ENCODE results near the gene POTEJ.
"Not testable (repeated sequence)": the region's sequence is repeated elsewhere in the genome, so short reads cannot be mapped to it uniquely, and the experiment has no call there.

POTEJ gene

GRCh38 chr2:130608276-130609001 is 2.8 kb upstream of the POTEJ start:
- not testable (repeated sequence) for DNase-seq

DNA sequence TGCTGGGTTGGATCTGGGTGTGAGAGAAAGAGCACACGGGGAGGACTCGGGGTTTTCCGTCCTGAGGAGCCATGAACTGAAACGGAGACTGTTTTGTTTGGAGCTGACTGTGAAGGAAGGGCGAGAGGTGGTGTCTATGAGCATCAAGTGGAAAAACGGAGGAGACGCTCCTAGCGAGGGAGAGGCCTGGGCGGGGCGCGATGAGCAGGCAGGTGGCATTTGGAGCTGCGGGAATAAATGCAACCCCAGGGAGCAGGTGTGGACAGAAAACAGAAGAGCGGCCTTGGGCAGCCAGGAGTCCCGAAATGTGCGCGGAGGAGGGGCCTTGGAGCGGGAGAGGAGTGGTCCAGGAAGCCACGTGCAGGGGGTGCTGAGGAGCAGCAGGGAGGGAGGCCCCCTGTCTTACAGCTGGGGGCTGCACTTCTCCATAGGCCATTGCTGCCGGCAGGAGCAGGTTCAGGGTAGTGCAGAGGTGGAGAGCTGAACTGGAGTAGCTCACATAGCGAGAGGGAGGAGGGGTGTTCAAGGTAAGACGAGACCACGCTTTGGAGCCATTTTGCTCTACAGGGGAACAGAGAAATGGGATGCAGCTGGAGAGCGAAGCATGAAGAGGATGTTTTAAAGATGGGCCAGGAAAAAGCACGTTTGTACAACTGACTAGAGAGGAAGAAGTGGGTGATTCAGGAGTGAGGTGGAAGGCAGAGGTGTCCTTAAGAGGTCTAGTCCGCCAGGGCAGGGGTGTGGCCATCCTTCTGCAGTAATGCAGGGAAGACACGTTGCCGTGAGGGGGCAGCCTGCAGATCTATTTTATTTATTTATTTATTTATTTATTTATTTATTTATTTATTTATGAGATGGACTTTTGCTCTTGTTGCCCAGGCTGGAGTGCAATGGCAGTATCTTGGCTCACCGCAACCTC is 2.0 kb upstream of the POTEJ start:
- not testable (repeated sequence) for DNase-seq

DNA sequence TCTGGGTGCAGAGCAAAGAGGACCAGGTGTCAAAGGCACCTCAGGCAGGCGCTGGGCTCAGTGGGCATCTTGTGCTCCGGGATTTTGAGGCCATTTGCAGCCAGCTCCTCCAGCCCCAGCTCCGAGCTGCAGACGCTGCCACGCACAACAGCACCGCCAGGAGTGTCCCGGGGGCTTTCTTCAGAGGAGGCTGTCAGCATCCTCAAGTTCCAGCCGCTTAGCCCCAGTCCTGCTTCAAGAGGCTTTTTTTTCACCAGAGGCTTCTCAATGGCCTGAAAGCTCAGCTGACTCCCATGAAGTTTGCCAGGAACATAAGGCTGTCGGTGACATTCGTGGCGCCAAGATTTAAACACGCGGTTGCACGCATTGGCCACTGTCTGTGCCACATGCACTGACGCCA is 754 bp upstream of the POTEJ start:
- not testable (repeated sequence) for DNase-seq

- not testable (repeated sequence) for DNase-seq
These were observed 17.7 kb downstream of the POTEJ start for GRCh38 chr2:130628784-130629475.

DNA sequence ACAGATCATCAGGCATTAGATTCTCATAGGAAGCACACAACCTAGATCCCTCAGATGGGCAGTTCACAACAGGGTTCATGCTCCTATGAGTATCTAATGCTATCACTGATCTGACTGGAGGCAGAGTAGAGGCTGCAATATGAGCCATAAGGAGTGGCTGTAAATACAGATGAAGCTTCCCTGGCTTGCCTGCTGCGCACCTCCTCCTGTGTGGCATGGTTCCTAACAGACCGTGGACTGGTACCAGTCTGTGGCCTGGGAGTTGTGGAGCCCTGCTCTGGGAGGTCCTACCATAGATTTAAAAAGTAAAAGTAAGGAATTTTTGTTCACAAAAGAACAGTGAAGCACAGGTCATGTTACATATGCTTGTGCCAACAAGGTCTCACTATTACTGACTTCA is 27.7 kb downstream of the POTEJ start:
- not testable (repeated sequence) for DNase-seq

- not testable (repeated sequence) for DNase-seq
These were observed 30.4 kb downstream of the POTEJ start for GRCh38 chr2:130641688-130642087.

DNA sequence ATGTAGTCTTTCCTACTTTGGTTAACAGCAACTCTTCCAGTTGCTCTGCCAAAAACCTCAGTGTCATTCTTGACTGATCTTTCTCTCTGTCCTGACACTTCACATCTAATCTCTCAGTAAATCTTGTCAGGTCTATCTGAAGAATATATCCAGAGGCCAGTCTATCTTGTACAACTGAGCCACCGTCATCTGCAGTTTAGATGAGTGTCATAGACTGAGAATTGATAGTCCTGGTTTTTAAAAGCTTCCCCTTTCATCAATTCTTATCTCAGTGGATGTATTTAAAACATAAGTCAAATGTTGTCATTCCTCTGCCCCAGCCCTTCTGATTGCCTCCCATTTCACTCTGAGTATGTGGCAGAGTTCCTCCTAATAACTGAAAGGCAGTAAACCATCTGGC is 38.0 kb downstream of the POTEJ start:
- not testable (repeated sequence) for DNase-seq

DNA sequence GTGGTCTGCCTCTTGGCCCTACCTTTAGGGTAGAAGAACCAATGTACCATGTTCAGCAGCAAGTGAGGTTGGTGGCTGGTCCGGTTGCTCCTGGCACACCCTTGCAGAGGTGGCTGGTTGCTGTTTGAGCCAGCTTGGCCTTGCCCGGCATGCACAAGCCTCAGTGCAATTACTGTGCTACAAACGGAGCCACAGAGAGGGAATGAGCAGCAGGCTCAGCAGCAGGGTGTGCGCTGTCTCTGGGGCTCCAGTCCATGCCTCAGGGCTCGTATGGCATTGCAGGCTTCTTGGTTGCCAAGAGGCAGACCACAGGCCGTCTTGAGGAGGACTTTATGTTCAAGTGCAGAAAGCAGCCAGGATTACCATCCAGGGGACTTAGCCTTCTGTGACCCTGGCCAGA is 53.3 kb downstream of the POTEJ start:
- DNase-seq, result not testable (repeated sequence)

DNA sequence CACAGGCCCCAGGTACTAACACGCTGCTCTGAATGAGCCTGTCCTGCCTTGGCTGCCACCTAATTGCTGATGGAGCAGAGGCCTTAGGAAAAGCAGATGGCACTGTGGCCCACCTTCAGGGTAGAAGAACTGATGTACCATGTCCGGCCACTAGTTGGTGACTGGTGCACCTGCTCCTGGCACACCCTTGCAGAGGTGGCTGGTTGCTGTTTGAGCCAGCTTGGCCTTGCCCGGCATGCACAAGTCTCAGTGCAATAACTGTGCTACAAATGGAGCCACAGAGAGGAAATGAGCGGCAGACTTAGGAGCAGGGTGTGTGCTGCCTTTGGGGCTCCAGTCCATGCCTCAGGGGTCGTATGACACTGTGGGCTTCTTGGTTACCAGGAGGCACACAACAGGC is 54.4 kb downstream of the POTEJ start:
- DNase-seq, result not testable (repeated sequence)

GRCh38 chr2:130667516-130667915 is 56.3 kb downstream of the POTEJ start:
- not testable (repeated sequence) for DNase-seq

DNA sequence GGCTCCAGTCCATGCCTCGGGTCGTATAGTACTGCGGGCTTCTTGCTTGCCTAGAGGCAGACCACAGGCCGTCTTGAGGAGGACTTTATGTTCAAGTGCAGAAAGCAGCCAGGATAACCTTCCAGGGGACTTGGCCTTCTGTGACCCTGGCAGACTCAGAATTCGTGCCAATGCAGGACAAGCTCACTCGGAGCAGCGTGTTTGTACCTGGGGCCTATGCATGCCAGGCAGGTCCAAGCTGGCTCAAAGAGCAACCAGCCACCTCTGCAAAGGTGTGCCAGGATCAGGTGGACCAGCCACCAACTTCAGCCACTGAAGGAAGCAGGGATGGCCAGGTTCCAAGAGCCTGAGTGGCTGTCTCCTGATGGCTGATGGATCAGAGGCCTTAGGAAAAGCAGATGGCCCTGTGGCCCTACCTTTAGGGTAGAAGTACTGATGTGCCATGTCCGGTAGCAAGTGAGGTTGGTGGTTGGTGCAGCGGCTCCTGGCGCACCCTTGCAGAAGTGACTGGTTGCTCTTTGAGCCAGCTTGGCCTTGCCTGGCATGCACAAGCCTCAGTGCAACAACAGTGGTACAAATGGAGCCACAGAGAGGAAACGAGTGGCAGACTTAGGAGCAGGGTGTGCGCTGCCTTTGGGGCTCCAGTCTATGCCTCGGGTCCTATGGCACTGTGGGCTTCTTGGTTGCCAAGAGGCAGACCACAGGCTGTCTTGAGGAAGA is 58.9 kb downstream of the POTEJ start:
- not testable (repeated sequence) for DNase-seq

DNA sequence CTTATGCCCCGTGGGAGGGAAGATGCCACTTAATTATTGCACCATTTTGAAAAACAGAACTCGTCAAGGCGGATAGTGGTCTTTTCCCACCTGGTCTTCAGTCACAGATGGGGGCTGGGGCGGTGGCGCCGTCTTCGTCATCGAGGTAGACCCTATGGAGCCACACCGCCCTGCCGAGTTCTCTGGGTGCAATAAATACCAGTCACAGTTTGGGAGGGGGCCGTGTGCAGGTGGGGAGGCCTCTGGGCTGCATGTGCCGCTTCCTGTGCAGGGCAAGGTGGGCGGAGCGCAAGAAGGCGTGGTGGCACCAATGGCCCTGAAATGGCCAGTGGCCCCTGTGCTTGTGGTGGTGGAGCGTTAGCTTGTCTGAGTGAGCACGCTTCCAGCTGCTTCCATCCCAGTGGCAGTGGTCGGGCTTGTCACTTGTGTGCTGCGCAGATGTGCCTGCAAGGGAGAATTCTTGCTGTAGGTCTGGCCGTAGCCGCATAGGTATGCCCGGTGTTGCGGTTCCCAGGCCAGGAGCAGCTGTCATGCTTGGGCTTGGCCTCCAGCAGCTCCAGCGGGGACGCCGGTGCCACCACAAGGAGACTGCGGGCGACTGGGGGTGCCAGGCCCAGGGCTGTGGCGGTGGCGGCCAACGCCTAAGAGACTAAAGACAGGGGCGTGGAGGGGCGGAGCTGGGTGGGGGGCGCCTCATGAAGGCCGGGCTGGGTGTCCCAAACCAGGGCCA is 81.0 kb downstream of the POTEJ start:
- not testable (repeated sequence) for DNase-seq

DNA sequence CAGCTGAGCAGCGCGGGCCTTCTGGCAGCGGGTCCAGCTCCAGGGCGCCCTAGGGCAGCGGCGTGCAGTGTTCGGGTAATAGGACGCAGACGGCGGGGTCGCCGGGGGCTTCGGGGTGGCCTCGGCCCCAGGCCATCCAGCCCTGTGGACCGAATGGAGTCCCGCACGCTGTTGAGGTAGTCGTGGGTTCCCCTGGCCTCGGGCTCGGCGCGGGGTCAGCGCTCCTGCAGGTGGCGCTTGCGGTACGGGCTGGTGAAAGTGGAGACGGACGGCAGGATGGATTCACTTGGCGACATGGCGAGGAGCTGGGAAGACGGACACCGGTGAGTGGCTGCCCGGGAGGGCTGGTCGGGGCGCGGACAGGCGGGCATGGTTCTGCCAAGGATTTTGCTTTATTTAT is 82.2 kb downstream of the POTEJ start:
- not testable (repeated sequence) for DNase-seq

GRCh38 chr2:130703250-130703649 is 92.0 kb downstream of the POTEJ start:
- not testable (repeated sequence) for DNase-seq

Measured in effector CD8-positive, alpha-beta T cell (primary cell).